HCT116 (cell line): ENCODE results near the gene MAP2K5. TPM values are rescaled to one million over a fixed set of nuclear protein-coding genes. Genes with fewer than 3 reads are reported as not detected.

Experiments
- ATAC-seq: fragments of 200-7000 bp; cut with Tn5 transposase; 2 replicates; pipeline ENCODE4 v1.9.1; 2020; ENCODE audit warnings: mild to moderate bottlenecking, moderate library complexity
- BruUV-seq: library from RNA; stranded (reverse); fragments of 400-500 nt; replicated peaks from 2 replicates; lab custom pipeline; 2021; lab: Mats Ljungman, UMichigan
- CTCF ChIA-PET: fragments of 300-600 bp; sonication (Branson Sonifier 250); formaldehyde crosslinking; loops from one replicate; lab custom pipeline; 2021; ENCODE audit warnings: antibody characterized with exemption; lab: Charles Lee
- POLR2A ChIA-PET: fragments of 300-600, 350-600 bp; sonication (Branson Sonifier 250); formaldehyde crosslinking; loops from one replicate; lab custom pipeline; 2021; ENCODE audit warnings: antibody characterized with exemption; lab: Charles Lee
- RAD21 ChIA-PET, 2 experiments: fragments of 300-600 bp; sonication (Branson Sonifier 250); formaldehyde crosslinking; loops; one replicate each; lab custom pipeline; 2023; ENCODE audit warnings: low total read pairs in 2 of 2; ENCODE audit not compliant: uncharacterized antibody in 2 of 2, unreplicated experiment in 2 of 2, low non-redundant PET in 1 of 2; lab: Charles Lee
- DNase-seq: peaks from one replicate; pipeline ENCODE4 v3.0.0-alpha.2; 2010; ENCODE audit warnings: low read depth, low spot score
- H2AFZ ChIP-seq: fragments of 200-600 bp; shearing (Covaris generic), sonication (generic); 2 replicates; pipeline ENCODE4 v1.6.1; 2017; ENCODE audit warnings: low read depth, mixed run types, mixed read lengths, antibody characterized with exemption, low read length; ENCODE audit not compliant: poor library complexity, severe bottlenecking
- H3K27ac ChIP-seq: 2 replicates; pipeline ENCODE4 v1.5.1; 2012; ENCODE audit warnings: low read depth, low read length
- H3K27me3 ChIP-seq: fragments of 200-600 bp; sonication (generic); 2 replicates; pipeline ENCODE4 v1.6.1; 2016; ENCODE audit warnings: mixed run types, low read length, mixed read lengths; ENCODE audit not compliant: insufficient read depth
- H3K36me3 ChIP-seq, 2 experiments: fragments of 200-500 bp in 1 of 2; fragments of 200-600 bp in 1 of 2; sonication (Bioruptor generic) in 1 of 2; sonication (generic) in 1 of 2; 2 replicates each; pipeline versions ENCODE4 v1.5.1 to v1.6.1; 2014 to 2016; ENCODE audit warnings: low read length in 2 of 2, inconsistent platforms in 1 of 2, mixed read lengths in 1 of 2, mixed run types in 1 of 2; ENCODE audit not compliant: insufficient read depth in 2 of 2, control insufficient read depth in 1 of 2
- H3K4me1 ChIP-seq, 2 experiments: fragments of 200-600 bp in 1 of 2; sonication (generic) in 1 of 2; 2 replicates each; pipeline versions ENCODE4 v1.5.1 to v1.6.1; 2012 to 2017; ENCODE audit warnings: low read length in 2 of 2, inconsistent platforms in 1 of 2, mild to moderate bottlenecking in 1 of 2, mixed read lengths in 1 of 2, mixed run types in 1 of 2, moderate library complexity in 1 of 2; ENCODE audit not compliant: insufficient read depth in 2 of 2, control insufficient read depth in 1 of 2
- H3K4me2 ChIP-seq: fragments of 200-600 bp; sonication (generic); 2 replicates; pipeline ENCODE4 v1.6.1; 2017; ENCODE audit warnings: mixed run types, low read length, mixed read lengths
- H3K4me3 ChIP-seq, 2 experiments: fragments of 200-600 bp in 1 of 2; sonication (generic) in 1 of 2; replicated peaks in 1 of 2; 2 replicates each; pipeline ENCODE4 v1.5.1; 2011 to 2016; ENCODE audit warnings: low read length in 2 of 2, control low read depth in 1 of 2, low read depth in 1 of 2, mild to moderate bottlenecking in 1 of 2, mixed read lengths in 1 of 2, mixed run types in 1 of 2
- H3K79me2 ChIP-seq: fragments of 200-600 bp; sonication (generic); 2 replicates; pipeline ENCODE4 v1.6.1; 2017; ENCODE audit warnings: mild to moderate bottlenecking, mixed run types, low read length, moderate library complexity, mixed read lengths; ENCODE audit not compliant: insufficient read depth
- H3K9ac ChIP-seq: fragments of 200-600 bp; sonication (generic); 2 replicates; pipeline ENCODE4 v1.6.1; 2016; ENCODE audit warnings: low read length, mixed read lengths
- H3K9me2 ChIP-seq: fragments of 200-600 bp; sonication (generic), shearing (Covaris generic); 2 replicates; pipeline ENCODE4 v1.6.1; 2017; ENCODE audit warnings: mixed run types, mild to moderate bottlenecking, moderate library complexity; ENCODE audit not compliant: insufficient read depth
- H3K9me3 ChIP-seq, 2 experiments: fragments of 200-500 bp in 1 of 2; fragments of 200-600 bp in 1 of 2; sonication (Bioruptor generic) in 1 of 2; sonication (generic) in 1 of 2; 2 replicates each; pipeline ENCODE4 v1.6.1; 2014 to 2017; ENCODE audit warnings: low read length in 2 of 2, mixed read lengths in 2 of 2, inconsistent platforms in 1 of 2, low read depth in 1 of 2, mild to moderate bottlenecking in 1 of 2, mixed run types in 1 of 2, moderate library complexity in 1 of 2; ENCODE audit not compliant: control insufficient read depth in 1 of 2, insufficient read depth in 1 of 2
- H4K20me1 ChIP-seq: fragments of 200-600 bp; sonication (generic), shearing (Covaris generic); 2 replicates; pipeline ENCODE4 v1.6.1; 2017; ENCODE audit warnings: mixed run types, mild to moderate bottlenecking, moderate library complexity; ENCODE audit not compliant: insufficient read depth
- CEBPB ChIP-seq: IDR thresholded peaks from 2 replicates; pipeline ENCODE4 v1.6.1; 2012; ENCODE audit warnings: low read depth
- ELF1 ChIP-seq: IDR thresholded peaks from 2 replicates; pipeline ENCODE4 v1.6.1; 2012; ENCODE audit warnings: low read depth, borderline replicate concordance
- EZH2phosphoT487 ChIP-seq: fragments of 200-600 bp; IDR thresholded peaks from 2 replicates; pipeline ENCODE4 v1.6.1; 2018; ENCODE audit warnings: antibody characterized with exemption, borderline replicate concordance
- SP1 ChIP-seq: IDR thresholded peaks from 2 replicates; pipeline ENCODE4 v1.6.1; 2012; ENCODE audit warnings: low read depth
- YY1 ChIP-seq: IDR thresholded peaks from 2 replicates; pipeline ENCODE4 v1.6.1; 2011; ENCODE audit warnings: low read length, low read depth, moderate library complexity, mild to moderate bottlenecking; ENCODE audit not compliant: insufficient replicate concordance; ENCODE audit errors: extremely low read depth
- ZBTB33 ChIP-seq: IDR thresholded peaks from 2 replicates; pipeline ENCODE4 v1.6.1; 2011; ENCODE audit warnings: mild to moderate bottlenecking, low read length, moderate library complexity; ENCODE audit not compliant: insufficient replicate concordance; ENCODE audit errors: extremely low read depth
- intact Hi-C: fragments of 100-400 bp; cut with micrococcal nuclease; formaldehyde crosslinking; loops from 2 replicates; pipeline ENCODE4 v1.10.0; 2022
- total RNA-seq: library from RNA; stranded (reverse); gene quantifications from one replicate; pipeline ENCODE4 v1.2.1, GENCODE V29; 2021; ENCODE audit not compliant: unreplicated experiment

Gene MAP2K5
- total RNA-seq, 1 experiment from 2014 or later: 15.6 TPM

DNA sequence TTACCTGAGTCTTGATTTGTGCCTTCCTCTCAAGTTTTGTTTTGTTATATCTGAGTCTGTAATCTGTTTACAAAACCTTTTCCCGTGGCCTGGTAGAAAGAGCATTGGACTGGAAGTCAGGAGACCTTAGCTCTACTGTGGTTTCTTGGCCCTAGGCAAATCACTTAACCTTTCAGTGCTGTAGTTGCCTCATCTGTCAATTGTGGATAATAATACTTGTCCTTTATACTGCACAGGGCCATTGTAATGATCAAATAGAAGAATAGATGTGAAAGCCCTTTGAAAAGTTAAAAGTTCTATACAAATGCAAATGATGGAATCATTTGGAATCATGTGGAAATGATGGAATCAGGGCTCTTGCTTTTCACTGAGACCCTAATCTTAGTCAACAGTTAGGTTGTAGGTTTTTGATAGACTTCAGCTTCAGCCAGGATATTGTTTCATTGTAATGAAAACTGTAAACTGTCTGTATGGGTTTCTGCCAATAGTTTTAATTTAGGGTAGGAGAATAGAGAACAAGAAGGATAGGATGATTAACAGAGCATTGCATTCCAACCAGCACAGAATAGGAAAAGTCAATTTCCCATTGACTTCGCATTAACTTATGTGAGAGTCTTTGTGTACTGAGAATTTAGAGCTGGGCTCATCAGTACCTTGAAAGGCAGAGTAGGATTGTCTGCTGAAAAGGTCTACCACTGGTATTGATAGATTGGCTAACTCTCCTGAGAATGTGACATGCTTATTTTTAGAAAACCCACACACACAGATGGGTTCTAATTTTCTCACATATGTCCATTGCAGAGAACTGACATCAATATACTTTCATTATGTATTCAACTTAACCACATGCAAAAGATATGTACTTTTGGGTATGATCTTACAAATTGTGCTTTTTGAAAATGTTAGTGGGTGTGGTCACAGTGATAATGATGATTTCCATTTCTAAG, 21.8 kb downstream of the MAP2K5 start:
- no peak overlapping the region for H2AFZ ChIP-seq
- TF ChIP-seq SP1 (no peak), EZH2phosphoT487 (no peak), ZBTB33 (no peak), CEBPB (no peak), ELF1 (no peak), YY1 (no peak)
- intact Hi-C loops: no loop called here
- H3K79me2 ChIP-seq: no peaks in the 10 kb centered on the region
- DNase-seq: no peak
- no peaks in the 10 kb centered on the region for H3K36me3 ChIP-seq
- H3K4me2 ChIP-seq: no peak overlapping the region
- no peaks in the 10 kb centered on the region for H3K27me3 ChIP-seq
- BruUV-seq: no TSS peak
- H3K27ac ChIP-seq: no peak overlapping the region
- no peaks in the 10 kb centered on the region for H4K20me1 ChIP-seq
- H3K4me1 ChIP-seq: no peaks in the 10 kb centered on the region
- ATAC-seq: no peak
- H3K9me2 ChIP-seq: no peaks in the 10 kb centered on the region
- ChIA-PET RAD21 (no interaction called here), POLR2A (no interaction called here), CTCF (no interaction called here)
- H3K9me3 ChIP-seq: no peaks in the 10 kb centered on the region
- H3K9ac ChIP-seq: no peak overlapping the region
- H3K4me3 ChIP-seq: no peak overlapping the region
